ENCODE data around the gene ANKRD24. TPM values are rescaled to one million over a fixed set of nuclear protein-coding genes. Genes with fewer than 3 reads are reported as not detected.
A peak's percentile ranks its signal among the peaks of the same experiment; 100 is the strongest.
"Not testable (repeated sequence)": the region's sequence is repeated elsewhere in the genome, so short reads cannot be mapped to it uniquely, and the experiment has no call there.

Gene ANKRD24
- total RNA-seq, 1 donor from 2014 or later = 0.15 TPM

DNA sequence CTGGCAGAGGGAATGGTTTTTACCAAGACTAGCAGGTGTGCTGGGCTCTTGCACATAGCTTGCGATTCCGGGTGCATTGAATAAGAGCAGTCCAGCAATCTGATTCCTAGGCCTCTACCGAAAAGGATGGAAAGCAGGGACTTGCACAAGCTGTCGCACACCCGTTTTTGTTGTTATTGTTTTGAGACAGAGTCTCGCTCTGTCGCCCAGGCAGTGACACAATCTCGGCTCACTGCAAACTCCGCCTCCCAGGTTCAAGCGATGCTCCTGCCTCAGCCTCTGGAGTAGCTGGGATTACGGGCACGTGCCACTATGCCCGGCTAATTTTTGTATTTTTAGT, 52.3 kb downstream of the ANKRD24 start:
- no peak overlapping the region for H3K4me3 ChIP-seq
- no peaks in the 10 kb centered on the region for H4K20me1 ChIP-seq (ENCODE audit: low read depth)
- H3K27me3 ChIP-seq = no peaks in the 10 kb centered on the region
- H3K4me1 ChIP-seq = no peaks in the 10 kb centered on the region
- H3K27ac ChIP-seq = no peak overlapping the region
- DNase-seq (ENCODE audit: low spot score) = no peak
- H3K4me2 ChIP-seq = no peak overlapping the region
- Mint-ChIP-seq H3K4me1 (no peaks in the 10 kb centered on the region), H3K27ac (no peak overlapping the region), H3K27me3 (ENCODE audit: insufficient read depth, low read depth) (peaks cover 15% of the 10 kb centered on the region), H3K4me3 (no peak overlapping the region), H3K36me3 (no peaks in the 10 kb centered on the region), H3K9me3 (no peaks in the 10 kb centered on the region)
- no peaks in the 10 kb centered on the region for H3K36me3 ChIP-seq
- no peaks in the 10 kb centered on the region for H3K79me2 ChIP-seq (ENCODE audit: low read depth)
- H2AFZ ChIP-seq (replicated peaks) = peak overlapping the region; percentile 6
- H3K9me3 ChIP-seq (ENCODE audit: low read depth) = no peaks in the 10 kb centered on the region
- TF ChIP-seq EZH2phosphoT487 (IDR thresholded peaks at IDR 0.05) (no peak), EZH2 (IDR thresholded peaks at IDR 0.05) (no peak)
- TF ChIP-seq, protein P1, sequence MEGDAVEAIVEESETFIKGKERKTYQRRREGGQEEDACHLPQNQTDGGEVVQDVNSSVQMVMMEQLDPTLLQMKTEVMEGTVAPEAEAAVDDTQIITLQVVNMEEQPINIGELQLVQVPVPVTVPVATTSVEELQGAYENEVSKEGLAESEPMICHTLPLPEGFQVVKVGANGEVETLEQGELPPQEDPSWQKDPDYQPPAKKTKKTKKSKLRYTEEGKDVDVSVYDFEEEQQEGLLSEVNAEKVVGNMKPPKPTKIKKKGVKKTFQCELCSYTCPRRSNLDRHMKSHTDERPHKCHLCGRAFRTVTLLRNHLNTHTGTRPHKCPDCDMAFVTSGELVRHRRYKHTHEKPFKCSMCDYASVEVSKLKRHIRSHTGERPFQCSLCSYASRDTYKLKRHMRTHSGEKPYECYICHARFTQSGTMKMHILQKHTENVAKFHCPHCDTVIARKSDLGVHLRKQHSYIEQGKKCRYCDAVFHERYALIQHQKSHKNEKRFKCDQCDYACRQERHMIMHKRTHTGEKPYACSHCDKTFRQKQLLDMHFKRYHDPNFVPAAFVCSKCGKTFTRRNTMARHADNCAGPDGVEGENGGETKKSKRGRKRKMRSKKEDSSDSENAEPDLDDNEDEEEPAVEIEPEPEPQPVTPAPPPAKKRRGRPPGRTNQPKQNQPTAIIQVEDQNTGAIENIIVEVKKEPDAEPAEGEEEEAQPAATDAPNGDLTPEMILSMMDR (IDR thresholded peaks at IDR 0.05) = no peak
- no peaks in the 10 kb centered on the region for H3F3A ChIP-seq (ENCODE audit: low read depth)
- no peak overlapping the region for H3K9ac ChIP-seq

DNA sequence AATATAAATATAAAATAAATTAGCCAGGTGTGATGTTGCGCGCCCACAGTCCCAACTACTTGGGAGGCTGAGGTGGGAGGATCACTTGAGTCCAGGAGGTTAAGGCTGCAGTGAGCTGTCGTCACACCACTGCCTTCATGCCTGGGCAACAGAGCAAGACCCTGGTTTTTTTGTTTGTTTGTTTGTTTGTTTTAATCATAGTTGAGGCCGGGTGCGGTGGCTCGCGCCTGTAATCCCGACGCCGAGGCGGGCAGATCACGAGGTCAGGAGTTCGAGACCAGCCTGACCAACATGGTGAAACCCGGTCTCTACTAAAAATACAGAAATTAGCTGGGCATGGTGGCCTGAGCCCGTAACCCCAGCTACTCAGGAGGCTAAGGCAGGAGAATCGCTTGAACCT, 55.0 kb downstream of the ANKRD24 start:
- not testable (repeated sequence) for H3K4me1 ChIP-seq; H3K4me3 ChIP-seq; DNase-seq (ENCODE audit: low spot score); H3K27ac Mint-ChIP-seq; H3K27ac ChIP-seq; H3K27me3 ChIP-seq; H3K4me2 ChIP-seq; H3K36me3 ChIP-seq; H3K9me3 ChIP-seq (ENCODE audit: low read depth); H2AFZ ChIP-seq (replicated peaks); H3K4me3 Mint-ChIP-seq; H3K9me3 Mint-ChIP-seq; H3F3A ChIP-seq (ENCODE audit: low read depth); H3K79me2 ChIP-seq (ENCODE audit: low read depth); H3K9ac ChIP-seq; H3K36me3 Mint-ChIP-seq; H3K4me1 Mint-ChIP-seq; H4K20me1 ChIP-seq (ENCODE audit: low read depth)
- H3K27me3 Mint-ChIP-seq (ENCODE audit: insufficient read depth, low read depth) = peaks cover 19% of the 10 kb centered on the region

DNA sequence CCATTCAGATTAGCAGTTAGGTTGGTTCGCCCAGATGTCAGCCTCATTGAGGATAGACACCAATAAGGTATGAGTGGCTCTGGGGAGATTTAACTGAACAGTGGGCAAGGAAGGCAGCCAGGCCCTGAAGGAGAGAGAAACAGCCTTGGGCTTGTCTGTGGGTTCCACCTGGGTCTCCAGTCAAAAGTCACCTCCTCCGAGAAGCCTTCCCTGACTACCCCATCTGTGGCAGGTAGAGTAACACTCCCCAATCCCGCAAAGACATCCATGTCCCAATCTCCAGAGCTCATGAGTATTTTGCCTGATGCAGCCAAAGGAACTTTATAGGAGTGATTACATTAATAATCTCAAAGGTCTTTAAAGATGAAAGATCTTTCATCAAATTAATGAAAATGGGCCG, 56.3 kb downstream of the ANKRD24 start:
- Histone ChIP-seq H3K9ac (no peak overlapping the region), H4K20me1 (ENCODE audit: low read depth) (no peaks in the 10 kb centered on the region), H3K4me2 (no peak overlapping the region), H2AFZ (replicated peaks) (no peak overlapping the region), H3K9me3 (ENCODE audit: low read depth) (no peaks in the 10 kb centered on the region), H3K4me3 (no peak overlapping the region), H3K79me2 (ENCODE audit: low read depth) (no peaks in the 10 kb centered on the region), H3K27ac (no peak overlapping the region), H3K4me1 (no peaks in the 10 kb centered on the region), H3K27me3 (no peaks in the 10 kb centered on the region), H3K36me3 (no peaks in the 10 kb centered on the region), H3F3A (ENCODE audit: low read depth) (no peaks in the 10 kb centered on the region)
- H3K4me3 Mint-ChIP-seq = no peak overlapping the region
- TF ChIP-seq EZH2phosphoT487 (IDR thresholded peaks at IDR 0.05) = no peak
- H3K27ac Mint-ChIP-seq = no peak overlapping the region
- H3K36me3 Mint-ChIP-seq = no peaks in the 10 kb centered on the region
- H3K9me3 Mint-ChIP-seq = peaks cover 7% of the 10 kb centered on the region
- DNase-seq (ENCODE audit: low spot score) = no peak
- peaks cover 4% of the 10 kb centered on the region for H3K4me1 Mint-ChIP-seq
- H3K27me3 Mint-ChIP-seq (ENCODE audit: insufficient read depth, low read depth) = peaks cover 13% of the 10 kb centered on the region

DNA sequence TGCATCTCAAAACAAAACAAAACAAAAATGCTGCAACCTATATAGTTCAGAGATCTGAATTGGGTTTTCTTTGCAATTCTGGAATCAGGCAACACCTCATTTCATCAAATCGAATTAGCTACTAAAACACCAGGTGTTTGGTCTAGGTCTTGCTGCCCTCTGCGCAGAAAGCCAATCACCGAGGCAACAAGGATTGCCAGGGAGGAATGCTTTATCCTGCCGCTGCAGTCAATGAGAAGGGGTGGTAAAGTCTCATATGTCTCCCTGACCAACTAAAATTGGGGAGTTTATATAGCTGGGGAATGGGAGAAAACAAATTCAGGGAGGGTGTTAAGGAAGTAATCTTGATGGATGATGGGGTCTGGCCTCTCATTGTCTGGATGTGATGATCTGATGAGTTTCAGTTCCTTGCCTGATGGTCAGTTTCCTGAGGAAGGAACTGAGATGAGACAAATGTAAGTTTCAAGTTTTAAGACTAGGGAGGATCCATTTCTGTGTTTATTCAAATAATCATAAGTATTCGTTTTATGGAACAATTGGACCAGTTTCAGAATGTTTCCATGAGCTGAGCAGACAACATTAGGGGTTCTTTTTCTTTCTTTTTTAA, 59.4 kb downstream of the ANKRD24 start:
- Mint-ChIP-seq H3K27ac (no peak overlapping the region), H3K27me3 (ENCODE audit: insufficient read depth, low read depth) (peaks cover 9% of the 10 kb centered on the region), H3K4me1 (peaks cover 4% of the 10 kb centered on the region), H3K4me3 (peak overlapping the region; percentile 46), H3K9me3 (peaks cover 7% of the 10 kb centered on the region), H3K36me3 (no peaks in the 10 kb centered on the region)
- no peaks in the 10 kb centered on the region for H3K9me3 ChIP-seq (ENCODE audit: low read depth)
- DNase-seq (ENCODE audit: low spot score) = no peak
- no peak overlapping the region for H3K9ac ChIP-seq
- no peaks in the 10 kb centered on the region for H3K4me1 ChIP-seq
- no peak overlapping the region for H3K4me2 ChIP-seq
- TF ChIP-seq, protein P1 (IDR thresholded peaks at IDR 0.05) = no peak
- no peak for TF ChIP-seq EZH2phosphoT487 (IDR thresholded peaks at IDR 0.05)
- no peak for TF ChIP-seq EZH2 (IDR thresholded peaks at IDR 0.05)
- H2AFZ ChIP-seq (replicated peaks) = no peak overlapping the region
- no peak overlapping the region for H3K4me3 ChIP-seq
- no peak overlapping the region for H3K27ac ChIP-seq
- H3K27me3 ChIP-seq = no peaks in the 10 kb centered on the region
- H4K20me1 ChIP-seq (ENCODE audit: low read depth) = no peaks in the 10 kb centered on the region
- H3K36me3 ChIP-seq = no peaks in the 10 kb centered on the region
- no peaks in the 10 kb centered on the region for H3K79me2 ChIP-seq (ENCODE audit: low read depth)
- peaks cover 11% of the 10 kb centered on the region for H3F3A ChIP-seq (ENCODE audit: low read depth)

DNA sequence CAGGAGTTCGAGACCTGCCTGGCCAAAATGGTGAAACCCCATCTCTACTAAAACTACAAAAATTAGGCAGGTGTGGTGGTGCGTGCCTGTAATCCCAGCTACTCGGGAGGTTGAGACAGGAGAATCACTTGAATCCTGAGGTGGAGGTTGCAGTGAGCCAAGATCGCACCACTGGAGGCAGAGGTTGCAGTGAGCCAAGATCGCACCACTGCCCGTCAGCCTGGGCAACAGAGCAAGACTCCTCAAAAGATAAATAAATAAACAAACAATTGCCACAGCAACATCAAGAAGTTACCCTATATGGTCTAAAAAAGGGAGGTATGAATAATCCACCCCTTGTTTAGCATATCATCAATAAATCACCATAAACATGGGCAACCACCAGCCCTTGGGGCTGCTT, 63.4 kb downstream of the ANKRD24 start:
- Histone ChIP-seq H3K4me2 (peak overlapping the region; percentile 77), H2AFZ (replicated peaks) (peak overlapping the region; percentile 91), H3K79me2 (ENCODE audit: low read depth) (peaks cover 10% of the 10 kb centered on the region), H3F3A (ENCODE audit: low read depth) (peaks cover 22% of the 10 kb centered on the region), H3K4me3 (peak overlapping the region; percentile 77)
- H3K27ac Mint-ChIP-seq; H3K9ac ChIP-seq; H3K9me3 ChIP-seq (ENCODE audit: low read depth); H3K4me1 Mint-ChIP-seq; H3K4me1 ChIP-seq; H4K20me1 ChIP-seq (ENCODE audit: low read depth); H3K27me3 Mint-ChIP-seq (ENCODE audit: insufficient read depth, low read depth); H3K27me3 ChIP-seq; H3K36me3 ChIP-seq; H3K27ac ChIP-seq; DNase-seq (ENCODE audit: low spot score); H3K9me3 Mint-ChIP-seq: not testable (repeated sequence)
- H3K36me3 Mint-ChIP-seq = peaks cover 14% of the 10 kb centered on the region
- H3K4me3 Mint-ChIP-seq = peak overlapping the region; percentile 21

All from neural progenitor cell (in vitro differentiated cells).